SW 1271 (cell line): ENCODE measurements around the gene R3HCC1L.
"Not testable (repeated sequence)": the region's sequence is repeated elsewhere in the genome, so short reads cannot be mapped to it uniquely, and the experiment has no call there.

Experiments
- DNase-seq, 2 experiments: peaks; one replicate each; lab custom pipeline; 2025; lab: John Stamatoyannopoulos, UW

Gene R3HCC1L

DNA sequence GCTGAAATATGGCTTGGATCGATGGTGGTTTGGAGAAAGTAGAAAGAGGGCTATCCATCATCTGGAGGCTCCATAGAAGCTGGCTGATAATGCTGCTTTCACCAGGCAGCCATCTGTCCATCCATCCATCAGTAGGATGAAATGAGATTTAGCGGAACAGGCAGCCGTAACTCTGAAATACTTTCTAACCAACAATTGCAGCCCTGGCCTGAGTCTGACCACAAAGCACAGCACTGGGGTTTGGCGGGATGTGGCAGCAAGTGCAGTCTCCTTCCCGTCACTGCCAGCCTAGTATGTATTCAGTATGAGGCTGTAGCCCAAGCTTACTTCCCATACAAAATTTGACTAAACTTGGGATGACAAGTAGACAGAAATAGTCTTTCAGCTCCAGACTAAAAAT lies 38.0 kb downstream of the R3HCC1L start:
- DNase-seq: no peak

DNA sequence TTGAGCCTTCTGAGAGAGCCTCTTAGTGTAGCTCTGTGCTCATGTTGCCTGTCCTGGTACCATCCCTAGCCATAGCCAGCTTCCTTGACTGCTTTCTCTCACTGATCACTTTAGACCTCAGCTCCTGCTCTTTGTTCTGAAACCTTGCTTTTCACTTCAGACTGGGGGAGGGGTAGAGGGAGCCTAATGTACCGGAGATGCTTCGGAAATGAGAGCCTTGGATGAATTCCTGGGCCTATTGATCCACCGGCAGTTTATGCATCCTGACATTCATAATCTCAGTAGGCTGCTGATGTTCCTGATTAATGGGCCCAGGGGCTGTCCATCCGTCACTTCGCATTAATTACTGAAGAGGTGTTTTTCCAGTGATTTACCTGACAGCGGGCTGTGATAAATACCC lies 38.8 kb downstream of the R3HCC1L start:
- DNase-seq: no peak

DNA sequence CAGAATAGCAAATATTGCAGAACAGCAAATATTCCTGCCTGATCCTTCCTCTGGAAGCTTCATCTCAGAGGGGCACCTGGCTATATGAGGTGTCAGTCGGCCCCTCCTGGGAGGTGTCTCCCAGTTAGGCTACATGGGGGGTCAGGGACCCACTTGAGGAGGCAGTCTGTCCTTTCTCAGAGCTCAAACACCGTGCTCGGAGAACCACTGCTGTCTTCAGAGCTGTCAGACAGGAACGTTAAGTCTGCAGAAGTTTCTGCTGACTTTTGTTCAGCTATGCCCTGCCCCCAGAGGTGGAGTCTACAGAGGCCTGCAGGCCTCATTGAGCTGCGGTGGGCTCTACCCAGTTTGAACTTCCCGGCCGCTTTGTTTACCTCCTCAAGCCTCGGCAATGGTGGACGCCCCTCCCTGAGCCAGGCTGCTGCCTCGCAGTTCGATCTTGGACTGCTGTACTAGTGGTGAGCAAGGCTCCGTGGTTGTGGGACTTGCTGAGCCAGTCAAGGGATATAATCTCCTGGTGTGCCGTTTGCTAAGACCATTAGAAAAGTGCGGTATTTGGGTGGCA lies 48.0 kb downstream of the R3HCC1L start:
- DNase-seq: not testable (repeated sequence)

DNA sequence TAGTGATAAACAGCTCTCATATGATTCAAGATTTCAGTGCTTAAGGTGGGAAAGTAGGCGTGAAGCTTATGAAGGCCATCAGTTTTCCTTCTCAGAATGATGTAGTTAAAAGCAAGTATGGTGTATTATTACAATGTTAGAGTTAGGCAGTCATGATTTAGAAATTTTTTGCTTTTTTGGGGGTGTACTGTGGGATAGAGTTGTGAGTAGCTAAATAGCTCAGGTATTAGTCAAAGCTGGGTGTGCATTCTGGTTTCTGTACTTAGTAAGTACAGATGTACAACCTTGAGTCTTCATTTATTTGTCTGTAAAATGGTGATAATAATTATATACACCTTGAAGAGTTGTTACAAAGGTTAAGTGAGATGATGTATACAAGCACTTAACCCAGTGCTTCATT lies 52.2 kb downstream of the R3HCC1L start:
- DNase-seq: no peak

DNA sequence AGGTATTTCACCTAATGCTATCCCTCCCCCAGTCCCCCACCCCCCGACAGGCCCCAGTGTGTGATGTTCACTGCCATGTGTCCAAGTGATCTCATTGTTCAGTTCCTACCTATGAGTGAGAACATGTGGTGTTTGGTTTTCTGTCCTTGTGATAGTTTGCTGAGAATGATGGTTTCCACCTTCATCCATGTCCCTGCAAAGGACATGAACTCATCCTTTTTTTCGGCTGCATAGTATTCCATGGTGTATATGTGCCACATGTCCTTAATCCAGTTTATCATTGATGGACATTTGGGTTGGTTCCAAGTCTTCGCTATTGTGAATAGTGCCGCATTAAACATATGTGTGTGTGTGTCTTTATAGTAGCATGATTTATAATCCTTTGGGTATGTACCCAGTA lies 56.3 kb downstream of the R3HCC1L start:
- not testable (repeated sequence) for DNase-seq

DNA sequence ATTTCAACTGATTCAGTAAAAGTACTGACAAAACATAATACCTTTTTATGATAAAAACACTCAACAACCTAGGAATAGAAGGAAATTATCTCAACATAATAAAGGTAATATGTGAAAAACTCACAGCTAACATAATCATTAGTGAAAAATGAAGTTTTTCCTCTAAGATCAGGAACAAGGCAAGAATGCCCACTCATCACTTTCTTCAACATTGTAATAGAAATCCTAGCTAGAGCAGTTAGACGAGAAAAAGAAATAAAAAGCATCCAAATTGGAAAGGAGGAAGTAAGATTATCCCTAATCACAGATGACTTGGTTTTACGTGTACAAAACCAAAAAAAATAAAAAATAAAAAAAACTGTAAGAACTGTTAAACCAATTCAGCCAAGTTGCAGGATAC lies 58.6 kb downstream of the R3HCC1L start:
- no peak for DNase-seq

DNA sequence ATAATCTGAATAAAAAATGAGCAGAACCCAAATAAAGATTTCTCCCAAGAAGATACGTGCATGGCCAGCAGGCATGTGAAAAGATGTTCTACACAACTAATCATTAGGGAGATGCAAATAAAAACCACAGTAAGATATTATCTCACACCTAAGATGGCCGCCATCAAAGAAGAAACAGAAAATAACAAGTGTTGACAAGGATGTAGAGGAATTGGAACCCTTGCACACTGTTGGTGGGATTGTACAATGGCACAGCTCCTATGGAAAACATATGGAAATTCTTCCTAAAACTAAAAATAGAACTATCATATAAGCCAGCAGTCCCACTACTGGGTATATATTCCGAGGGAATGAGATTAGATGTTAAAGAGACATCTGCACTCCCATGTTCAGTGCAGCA lies 60.2 kb downstream of the R3HCC1L start:
- DNase-seq: no peak

DNA sequence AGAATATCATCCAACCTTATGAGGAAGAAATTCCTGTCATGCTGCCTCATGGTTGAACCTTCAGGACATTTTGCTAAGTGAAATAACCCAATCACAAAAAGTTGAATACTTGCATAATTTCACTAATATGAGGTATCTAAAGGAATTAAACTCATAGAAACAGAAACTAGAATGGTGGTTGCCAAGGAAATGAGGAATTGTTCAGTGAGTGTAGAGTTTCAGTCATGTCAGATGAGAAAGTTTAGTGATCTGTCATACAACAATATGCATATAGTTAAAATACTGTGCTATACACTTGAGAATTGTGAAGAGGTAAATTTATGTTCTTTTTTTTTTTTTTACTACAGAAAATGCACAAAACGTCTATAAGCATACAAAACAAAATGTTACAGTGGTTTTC lies 60.7 kb downstream of the R3HCC1L start:
- DNase-seq: no peak

DNA sequence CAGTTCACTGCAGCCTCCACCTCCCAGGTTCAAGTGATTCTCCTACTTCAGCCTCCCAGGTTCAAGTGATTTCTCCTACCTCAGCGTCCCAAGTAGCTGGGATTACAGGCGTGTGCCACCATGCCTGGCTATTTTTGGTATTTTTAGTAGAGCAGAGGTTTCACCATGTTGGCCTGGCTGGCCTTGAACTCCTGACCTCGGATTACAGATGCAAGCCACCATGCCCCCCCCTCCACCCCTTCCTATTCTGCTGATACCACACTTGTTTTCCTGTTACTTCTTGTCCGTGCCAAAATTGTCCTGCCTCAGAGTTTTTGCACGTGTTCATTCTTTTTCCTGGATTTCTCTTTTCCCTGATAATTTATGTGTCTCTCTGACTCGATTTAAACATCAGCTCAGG lies 62.5 kb downstream of the R3HCC1L start:
- no peak for DNase-seq

DNA sequence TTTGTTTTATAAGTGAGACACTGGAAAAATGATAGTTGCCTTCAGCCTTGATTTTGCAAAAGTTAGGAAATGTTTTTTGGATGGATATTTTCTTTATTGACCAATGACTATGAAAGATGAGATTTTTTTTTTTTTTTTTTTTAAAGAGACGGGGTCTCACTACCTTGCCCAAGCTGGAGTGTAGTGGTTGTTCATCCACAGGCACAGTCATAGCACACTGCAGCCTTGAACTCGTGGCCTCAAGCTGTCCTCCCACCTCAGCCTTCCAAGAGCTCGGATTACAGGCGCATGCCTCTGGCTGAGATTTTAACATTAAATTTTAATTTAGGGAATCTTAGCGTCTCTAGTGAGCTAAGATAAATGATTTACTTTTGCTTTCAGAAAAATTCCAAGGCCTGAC lies 67.3 kb downstream of the R3HCC1L start:
- DNase-seq: no peak

DNA sequence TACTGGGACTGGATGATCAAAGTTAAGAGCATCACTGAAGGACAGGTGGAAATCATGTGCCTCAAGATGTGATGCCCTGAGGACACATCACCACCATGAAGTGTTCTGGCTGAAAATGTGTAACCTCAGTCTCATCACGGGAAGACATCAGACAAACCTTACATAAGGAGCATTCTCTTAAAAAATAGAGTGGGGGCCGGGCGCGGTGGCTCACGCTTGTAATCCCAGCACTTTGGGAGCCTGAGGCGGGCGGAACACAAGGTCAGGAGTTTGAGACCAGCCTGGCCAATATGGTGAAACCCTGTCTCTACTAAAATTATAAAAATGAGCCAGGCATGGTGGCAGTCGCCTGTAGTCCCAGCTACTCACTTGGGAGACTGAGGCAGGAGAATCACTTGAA lies 67.9 kb downstream of the R3HCC1L start:
- no peak for DNase-seq

DNA sequence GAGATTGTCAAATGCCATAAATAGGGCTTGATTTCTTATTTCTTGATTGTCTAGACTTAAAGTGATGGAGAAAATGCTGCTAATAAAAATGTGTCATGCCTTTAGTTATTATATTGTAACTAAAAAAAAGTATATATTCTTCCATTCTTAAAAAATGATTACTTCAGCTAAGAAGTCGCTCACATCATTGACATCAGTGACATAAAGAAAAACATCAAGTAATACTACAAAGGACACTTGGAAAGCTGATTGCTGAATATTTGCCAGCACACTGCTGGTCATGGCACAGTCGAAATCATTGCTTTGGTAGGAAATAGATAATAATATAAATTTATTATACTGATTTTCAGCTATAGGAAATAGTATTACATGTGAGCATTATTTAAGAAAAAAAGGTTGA lies 70.9 kb downstream of the R3HCC1L start:
- DNase-seq: no peak

DNA sequence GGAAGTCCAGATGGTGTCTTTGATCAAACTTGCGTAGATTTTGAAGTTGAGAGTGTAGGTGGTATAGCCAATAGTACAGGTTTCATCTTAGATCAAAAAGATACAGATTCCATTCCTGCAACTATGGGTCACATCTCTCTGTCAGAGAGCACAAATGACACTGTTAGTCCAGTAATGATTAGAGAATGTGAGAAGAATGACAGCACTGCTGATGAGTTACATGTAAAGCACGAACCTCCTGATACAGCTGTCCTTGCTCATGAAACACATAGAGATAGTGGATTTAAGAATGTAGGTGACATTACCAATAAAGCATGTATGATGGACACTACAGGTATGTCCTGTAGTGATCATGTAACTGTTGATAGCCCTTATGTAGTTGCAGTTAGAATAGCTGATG lies 74.5 kb downstream of the R3HCC1L start:
- DNase-seq: no peak

DNA sequence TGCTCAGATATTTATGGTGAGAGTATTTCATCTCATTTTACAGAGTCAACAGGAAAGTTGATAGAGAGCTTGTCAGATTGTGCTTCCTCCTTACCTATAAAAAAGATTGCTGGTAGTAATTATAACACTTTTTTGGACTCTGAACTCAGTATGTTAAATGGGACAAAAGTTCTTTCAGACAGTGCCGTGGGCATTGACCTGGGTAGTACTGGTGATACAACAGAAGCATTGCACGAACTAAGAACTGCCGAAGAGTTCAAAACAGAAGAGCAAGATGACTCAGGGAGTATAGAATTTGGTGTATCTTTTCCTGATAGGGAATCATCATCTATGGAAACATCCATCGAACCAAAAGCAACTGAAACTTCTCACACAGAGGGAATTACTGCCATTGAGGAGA lies 75.0 kb downstream of the R3HCC1L start:
- DNase-seq: no peak

DNA sequence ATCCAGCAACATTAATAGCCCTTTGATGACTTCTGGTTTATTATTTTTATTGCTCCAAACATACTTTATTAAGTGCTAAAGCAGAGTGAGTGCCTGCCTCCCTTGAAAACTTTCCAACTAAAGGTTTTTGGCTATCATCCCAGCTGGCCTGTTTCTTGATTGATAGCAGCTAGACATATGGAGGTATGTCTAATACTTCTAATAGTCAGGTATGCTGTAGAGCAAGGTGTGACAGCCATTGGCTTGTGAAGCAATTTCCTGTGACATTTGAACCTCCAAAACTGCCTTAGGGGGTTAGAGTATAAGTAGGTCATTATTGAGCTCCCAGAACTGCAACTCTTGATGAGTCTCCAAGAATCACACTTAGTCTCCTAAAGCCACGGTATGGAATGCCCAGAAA lies 77.7 kb downstream of the R3HCC1L start:
- no peak for DNase-seq

DNA sequence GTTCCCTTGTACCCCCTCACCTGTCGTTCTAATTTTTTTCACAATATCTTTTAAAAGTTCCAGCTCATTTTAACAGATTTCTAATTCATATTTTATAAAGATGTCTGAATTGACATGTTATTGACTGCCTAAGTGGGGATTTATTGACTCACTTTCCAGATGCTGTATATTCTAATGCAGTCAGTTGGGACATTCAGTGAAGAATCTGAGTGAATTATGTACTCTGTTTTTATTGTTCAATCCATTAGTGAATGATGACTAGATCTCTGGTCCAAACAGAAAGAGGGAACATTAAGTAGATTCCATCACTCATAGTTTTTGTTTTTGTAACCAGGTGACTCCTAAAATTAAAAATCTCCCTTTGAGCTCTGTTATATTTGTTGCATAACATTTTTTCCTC lies 79.3 kb downstream of the R3HCC1L start:
- DNase-seq: no peak

DNA sequence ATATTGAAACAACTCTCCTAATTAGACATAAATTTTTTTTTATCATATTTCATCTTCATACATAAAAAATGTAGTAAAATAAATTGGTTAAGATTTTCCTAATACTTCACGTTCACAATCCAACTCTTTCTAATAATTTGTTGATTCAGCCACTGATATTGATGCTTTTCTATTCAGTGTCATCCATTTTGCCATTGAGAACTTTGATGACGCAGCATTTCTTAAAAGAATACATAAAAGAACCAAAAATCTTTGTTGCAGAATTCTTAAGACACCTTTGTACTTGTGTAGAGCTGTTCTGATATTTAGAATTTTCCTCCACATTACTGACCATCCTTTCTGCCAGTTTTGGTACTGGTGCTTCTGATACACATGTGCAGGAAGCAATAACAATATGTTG lies 80.9 kb downstream of the R3HCC1L start:
- DNase-seq: no peak

DNA sequence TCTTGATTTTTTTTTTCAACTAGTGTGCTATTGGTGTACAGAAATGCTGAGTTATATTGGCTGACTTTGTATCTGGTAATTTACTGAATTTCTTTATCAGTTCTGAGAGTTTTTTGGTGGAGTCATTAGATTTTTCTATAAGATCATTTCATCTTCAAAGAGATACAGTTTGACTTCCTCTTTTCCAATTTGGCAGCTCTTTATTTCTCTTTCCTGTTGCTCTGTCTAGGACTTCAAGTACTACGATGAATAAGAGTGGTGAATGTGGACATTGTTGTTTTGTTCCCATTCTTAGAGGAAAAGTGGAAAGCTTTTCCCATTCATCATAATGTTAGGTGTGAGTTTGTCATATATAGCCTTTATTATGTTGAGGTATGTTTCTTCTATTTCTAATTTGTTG lies 83.3 kb downstream of the R3HCC1L start:
- DNase-seq: no peak

DNA sequence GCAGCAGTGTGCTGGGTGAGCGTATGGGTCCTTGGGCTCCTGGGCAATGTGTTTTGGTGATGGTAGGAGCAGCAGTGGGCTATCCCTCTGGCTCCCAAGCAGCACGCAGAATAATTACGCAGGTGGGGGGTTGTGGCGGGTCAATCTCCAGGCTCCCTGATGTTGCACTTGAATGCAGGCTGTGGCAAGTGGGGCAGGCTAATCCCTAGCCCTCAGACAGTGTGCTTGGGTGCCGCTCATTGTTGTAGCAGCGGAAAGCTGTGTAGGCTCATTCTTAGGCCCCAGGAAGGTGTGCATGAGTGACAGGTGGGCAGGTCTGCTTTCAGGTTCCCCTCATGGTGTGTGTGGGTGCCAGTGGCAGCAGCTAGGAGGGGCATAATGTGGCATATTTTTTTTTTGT lies 89.4 kb downstream of the R3HCC1L start:
- DNase-seq: no peak

DNA sequence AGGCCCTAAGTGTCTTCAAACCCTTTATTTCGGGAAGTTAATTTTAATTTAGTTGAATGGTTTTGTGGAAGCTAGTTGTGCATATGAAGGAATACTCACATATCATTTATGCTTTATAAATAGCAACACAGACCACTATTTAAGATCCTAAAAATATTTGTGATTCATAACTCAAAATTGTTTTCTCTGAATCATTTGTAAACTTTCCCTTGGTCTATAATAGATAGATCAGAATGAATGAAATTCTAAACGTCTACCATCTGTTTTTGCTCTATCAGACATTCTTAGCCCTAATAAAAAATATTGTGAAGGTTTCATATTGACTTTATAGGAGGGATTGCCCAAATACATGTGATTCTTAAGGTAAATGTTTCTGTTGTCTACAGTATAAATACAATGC lies 90.1 kb downstream of the R3HCC1L start:
- DNase-seq: no peak

DNA sequence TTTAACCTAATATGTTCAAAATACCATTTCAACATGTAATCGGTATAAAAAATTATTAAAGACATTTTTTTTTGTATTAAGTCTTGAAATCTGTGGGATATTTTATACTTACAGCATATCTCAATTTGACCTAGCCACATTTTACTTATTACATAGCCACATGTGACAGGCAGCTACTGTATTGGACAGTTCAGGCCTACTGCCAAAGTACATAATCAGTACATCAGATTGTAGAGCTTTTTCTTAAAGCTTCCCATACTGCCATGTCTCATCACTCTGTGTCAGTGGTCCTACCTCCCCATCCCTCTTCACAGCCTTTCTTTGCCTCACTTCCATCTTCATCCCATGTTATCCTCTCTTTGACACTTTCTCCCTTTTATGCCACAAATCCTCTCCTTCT lies 90.5 kb downstream of the R3HCC1L start:
- DNase-seq: no peak

DNA sequence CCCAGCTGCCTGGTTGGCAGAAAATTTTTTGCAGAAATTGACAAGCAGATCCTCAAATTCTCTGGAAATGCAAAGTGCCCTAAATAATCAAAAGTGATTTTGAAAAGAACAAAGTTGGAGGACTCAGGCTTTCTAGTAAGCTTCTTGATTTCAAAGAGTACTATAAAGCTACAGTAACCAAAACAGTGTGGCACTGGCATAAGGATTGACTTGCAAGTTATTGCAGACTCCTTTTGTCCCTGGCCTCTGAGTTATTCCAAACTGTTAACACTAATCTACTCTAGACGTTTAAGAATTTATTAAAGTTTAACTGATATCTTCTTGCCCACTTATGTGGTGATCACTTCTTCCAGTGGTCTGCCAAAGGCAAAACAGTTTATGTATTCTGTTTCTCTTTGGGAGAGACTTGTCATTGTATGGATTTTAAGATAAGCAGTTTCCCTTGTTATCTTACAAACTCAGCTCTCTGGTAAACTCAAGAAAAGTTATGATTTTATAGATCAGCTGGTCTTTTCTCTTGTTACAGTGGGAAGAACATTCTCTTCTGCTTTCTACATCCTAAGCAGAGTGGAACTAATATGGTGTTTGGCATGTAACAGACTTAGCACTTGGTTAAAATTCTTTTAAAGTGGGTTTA lies 92.2 kb downstream of the R3HCC1L start:
- DNase-seq: no peak

DNA sequence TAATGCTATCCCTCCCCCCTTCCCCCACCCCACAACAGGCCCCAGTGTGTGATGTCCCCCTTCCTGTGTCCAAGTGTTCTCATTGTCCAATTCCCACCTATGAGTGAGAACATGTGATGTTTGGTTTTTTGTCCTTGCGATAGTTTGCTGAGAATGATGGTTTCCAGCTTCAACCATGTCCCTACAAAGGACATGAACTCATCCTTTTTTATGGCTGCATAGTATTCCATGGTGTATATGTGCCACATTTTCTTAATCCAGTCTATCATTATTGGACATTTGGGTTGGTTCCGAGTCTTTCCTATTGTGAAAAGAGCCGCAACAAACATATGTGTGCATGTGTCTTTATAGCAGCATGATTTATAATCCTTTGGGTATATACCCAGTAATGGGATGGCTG lies 93.3 kb downstream of the R3HCC1L start:
- DNase-seq: not testable (repeated sequence)

DNA sequence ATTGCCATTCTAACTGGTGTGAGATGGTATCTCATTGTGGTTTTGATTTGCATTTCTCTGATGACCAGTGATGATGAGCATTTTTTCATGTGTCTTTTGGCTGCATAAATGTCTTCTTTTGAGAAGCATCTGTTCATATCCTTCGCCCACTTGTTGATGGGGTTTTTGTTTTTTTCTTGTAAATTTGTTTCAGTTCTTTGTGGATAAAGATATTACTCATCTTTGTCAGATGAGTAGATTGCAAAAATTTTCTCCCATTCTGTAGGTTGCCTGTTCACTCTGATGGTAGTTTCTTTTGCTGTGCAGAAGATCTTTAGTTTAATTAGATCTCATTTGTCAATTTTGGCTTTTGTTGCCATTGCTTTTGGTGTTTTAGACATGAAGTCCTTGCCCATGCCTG lies 93.8 kb downstream of the R3HCC1L start:
- not testable (repeated sequence) for DNase-seq
